Measurements from ENCODE around the gene PRKAG3.

- TF ChIP-seq, protein P1, sequence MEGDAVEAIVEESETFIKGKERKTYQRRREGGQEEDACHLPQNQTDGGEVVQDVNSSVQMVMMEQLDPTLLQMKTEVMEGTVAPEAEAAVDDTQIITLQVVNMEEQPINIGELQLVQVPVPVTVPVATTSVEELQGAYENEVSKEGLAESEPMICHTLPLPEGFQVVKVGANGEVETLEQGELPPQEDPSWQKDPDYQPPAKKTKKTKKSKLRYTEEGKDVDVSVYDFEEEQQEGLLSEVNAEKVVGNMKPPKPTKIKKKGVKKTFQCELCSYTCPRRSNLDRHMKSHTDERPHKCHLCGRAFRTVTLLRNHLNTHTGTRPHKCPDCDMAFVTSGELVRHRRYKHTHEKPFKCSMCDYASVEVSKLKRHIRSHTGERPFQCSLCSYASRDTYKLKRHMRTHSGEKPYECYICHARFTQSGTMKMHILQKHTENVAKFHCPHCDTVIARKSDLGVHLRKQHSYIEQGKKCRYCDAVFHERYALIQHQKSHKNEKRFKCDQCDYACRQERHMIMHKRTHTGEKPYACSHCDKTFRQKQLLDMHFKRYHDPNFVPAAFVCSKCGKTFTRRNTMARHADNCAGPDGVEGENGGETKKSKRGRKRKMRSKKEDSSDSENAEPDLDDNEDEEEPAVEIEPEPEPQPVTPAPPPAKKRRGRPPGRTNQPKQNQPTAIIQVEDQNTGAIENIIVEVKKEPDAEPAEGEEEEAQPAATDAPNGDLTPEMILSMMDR (IDR thresholded peaks at IDR 0.05), result no peak
- TF ChIP-seq POLR2A (IDR thresholded peaks at IDR 0.05) (no peak), POLR2AphosphoS5 (IDR thresholded peaks at IDR 0.05) (no peak)
These were observed 49.1 kb downstream of the PRKAG3 start for GRCh38 chr2:218782528-218782844.
